Measurements from ENCODE around the gene SYCE3. TPM values are rescaled to one million over a fixed set of nuclear protein-coding genes. Genes with fewer than 3 reads are reported as not detected.

The SYCE3 gene
- total RNA-seq, 1 experiment from 2014 or later, result not detected

DNA sequence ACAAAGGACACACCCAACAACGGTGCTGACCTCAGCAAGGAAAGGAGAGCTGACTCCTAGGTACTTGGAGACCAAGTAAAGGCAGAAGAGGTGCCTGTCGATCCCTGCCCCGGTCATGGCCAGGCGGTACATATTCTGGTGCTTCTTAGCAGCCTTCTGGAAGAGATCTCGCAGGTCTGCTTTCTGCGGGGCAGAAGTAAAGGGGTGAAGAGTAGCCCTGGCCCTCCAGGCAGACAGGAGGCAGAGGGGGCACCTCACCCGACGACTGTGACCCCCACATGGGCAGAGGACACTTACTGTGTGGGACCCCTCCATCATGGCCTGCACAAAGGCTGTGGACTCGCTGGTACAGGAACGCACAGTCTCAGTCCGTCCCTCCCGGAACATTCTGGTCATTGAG lies 8.1 kb upstream of the SYCE3 start:
- H3K9me3 ChIP-seq (ENCODE audit: low read depth, low read length, poor library complexity, severe bottlenecking), result no peaks in the 10 kb centered on the region
- no peak overlapping the region for H3K4me3 ChIP-seq (ENCODE audit: low read depth, low read length, poor library complexity, severe bottlenecking)
- BruUV-seq (replicated peaks), result no TSS peak
- no peaks in the 10 kb centered on the region for H3K4me1 ChIP-seq (ENCODE audit: insufficient read depth, low read length, poor library complexity, severe bottlenecking)
- DNase-seq (ENCODE audit: low spot score), result no peak
- ChIA-PET POLR2A (ENCODE audit: low non-redundant PET) (no interaction called here), CTCF (no interaction called here)
- no peaks in the 10 kb centered on the region for H3K27me3 ChIP-seq (replicated peaks; ENCODE audit: insufficient read depth, low read depth, low read length, poor library complexity)
- no peak overlapping the region for H3K27ac ChIP-seq (ENCODE audit: low read depth, low read length, poor library complexity, severe bottlenecking)
- intact Hi-C loops (cut with micrococcal nuclease; ENCODE audit: unreplicated experiment), result no loop called here
- TF ChIP-seq, protein P1, sequence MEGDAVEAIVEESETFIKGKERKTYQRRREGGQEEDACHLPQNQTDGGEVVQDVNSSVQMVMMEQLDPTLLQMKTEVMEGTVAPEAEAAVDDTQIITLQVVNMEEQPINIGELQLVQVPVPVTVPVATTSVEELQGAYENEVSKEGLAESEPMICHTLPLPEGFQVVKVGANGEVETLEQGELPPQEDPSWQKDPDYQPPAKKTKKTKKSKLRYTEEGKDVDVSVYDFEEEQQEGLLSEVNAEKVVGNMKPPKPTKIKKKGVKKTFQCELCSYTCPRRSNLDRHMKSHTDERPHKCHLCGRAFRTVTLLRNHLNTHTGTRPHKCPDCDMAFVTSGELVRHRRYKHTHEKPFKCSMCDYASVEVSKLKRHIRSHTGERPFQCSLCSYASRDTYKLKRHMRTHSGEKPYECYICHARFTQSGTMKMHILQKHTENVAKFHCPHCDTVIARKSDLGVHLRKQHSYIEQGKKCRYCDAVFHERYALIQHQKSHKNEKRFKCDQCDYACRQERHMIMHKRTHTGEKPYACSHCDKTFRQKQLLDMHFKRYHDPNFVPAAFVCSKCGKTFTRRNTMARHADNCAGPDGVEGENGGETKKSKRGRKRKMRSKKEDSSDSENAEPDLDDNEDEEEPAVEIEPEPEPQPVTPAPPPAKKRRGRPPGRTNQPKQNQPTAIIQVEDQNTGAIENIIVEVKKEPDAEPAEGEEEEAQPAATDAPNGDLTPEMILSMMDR (conservative IDR thresholded peaks at IDR 0.05; ENCODE audit: low read depth, low read length), result no peak
- H3K36me3 ChIP-seq (ENCODE audit: insufficient read depth, low read length, poor library complexity, severe bottlenecking), result peaks cover 12% of the 10 kb centered on the region

DNA sequence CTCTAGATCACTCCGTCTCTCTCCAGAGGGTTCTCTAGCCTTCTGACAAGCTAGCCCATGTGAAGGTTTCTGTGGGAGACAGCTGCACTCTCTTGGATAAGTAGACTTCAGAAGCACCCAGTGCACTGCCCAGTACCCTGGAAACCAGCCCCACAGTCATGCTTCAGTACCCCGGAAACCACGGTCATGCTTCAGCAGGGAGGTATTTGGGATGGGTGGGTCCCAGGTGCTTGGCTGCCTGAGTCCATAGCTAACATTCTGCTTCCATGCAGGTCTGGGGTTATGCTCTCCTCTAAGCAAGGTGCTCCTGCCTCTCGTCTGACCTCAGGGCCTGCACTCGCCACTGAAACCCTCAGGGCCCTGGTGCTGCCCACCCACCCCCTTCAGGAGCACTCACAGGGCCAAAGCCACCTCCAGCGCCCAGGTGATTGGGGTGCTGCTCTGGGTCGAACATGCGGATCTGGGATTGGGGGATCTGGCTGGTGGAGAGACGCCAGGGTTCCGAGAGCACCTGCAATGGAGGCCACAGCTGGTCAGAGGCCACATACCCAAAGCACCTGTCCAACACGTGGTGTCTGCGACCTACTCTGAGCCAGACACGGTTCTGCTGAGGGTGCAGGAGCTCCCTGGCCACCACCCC lies 7.3 kb upstream of the SYCE3 start:
- DNase-seq (ENCODE audit: low spot score), result no peak
- H3K36me3 ChIP-seq (ENCODE audit: insufficient read depth, low read length, poor library complexity, severe bottlenecking), result peaks cover 12% of the 10 kb centered on the region
- no peak overlapping the region for H3K27ac ChIP-seq (ENCODE audit: low read depth, low read length, poor library complexity, severe bottlenecking)
- POLR2A ChIA-PET (ENCODE audit: low non-redundant PET), result interaction anchor here (0.6 kb wide), 1 partner anchor 130 kb away, joined by 3 read pairs; no protein-coding TSS in a partner anchor
- TF ChIP-seq, protein P1 (conservative IDR thresholded peaks at IDR 0.05; ENCODE audit: low read depth, low read length), result no peak
- no peak for TF ChIP-seq EZH2 (IDR thresholded peaks at IDR 0.05; ENCODE audit: borderline replicate concordance, low read depth, low read length, poor library complexity, severe bottlenecking)
- no peak overlapping the region for H3K4me3 ChIP-seq (ENCODE audit: low read depth, low read length, poor library complexity, severe bottlenecking)
- no TSS peak for BruUV-seq (replicated peaks)
- H3K9me3 ChIP-seq (ENCODE audit: low read depth, low read length, poor library complexity, severe bottlenecking), result no peaks in the 10 kb centered on the region
- no peaks in the 10 kb centered on the region for H3K27me3 ChIP-seq (replicated peaks; ENCODE audit: insufficient read depth, low read depth, low read length, poor library complexity)
- CTCF ChIA-PET, result no interaction called here
- intact Hi-C loops (cut with micrococcal nuclease; ENCODE audit: unreplicated experiment), result no loop called here
- H3K4me1 ChIP-seq (ENCODE audit: insufficient read depth, low read length, poor library complexity, severe bottlenecking), result no peaks in the 10 kb centered on the region

DNA sequence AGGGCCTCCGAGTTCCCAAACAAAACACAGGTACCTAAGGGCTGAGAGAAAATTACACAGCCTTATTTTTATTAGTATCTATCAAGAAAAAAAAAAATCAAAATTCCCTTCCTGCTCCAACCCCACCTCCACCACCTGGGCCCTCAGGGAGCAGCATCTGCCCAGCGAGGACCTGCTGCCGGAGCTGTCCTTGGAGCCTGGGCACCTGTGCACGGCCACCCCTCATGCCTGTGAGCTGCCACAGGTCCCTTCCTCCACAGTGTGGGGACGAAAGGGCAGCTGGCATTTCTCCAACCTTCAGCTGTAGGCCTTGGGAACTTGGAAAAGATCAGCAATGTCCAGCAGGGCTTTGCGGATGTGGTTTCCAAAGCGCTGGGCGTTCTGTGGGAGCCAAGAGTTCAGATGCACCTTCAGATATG lies 6.3 kb upstream of the SYCE3 start:
- ChIA-PET POLR2A (ENCODE audit: low non-redundant PET) (interaction anchor here (0.6 kb wide), 1 partner anchor 131 kb away, joined by 3 read pairs; no protein-coding TSS in a partner anchor), CTCF (no interaction called here)
- intact Hi-C loops (cut with micrococcal nuclease; ENCODE audit: unreplicated experiment), result no loop called here
- Histone ChIP-seq H3K36me3 (ENCODE audit: insufficient read depth, low read length, poor library complexity, severe bottlenecking) (peaks cover 12% of the 10 kb centered on the region), H3K9me3 (ENCODE audit: low read depth, low read length, poor library complexity, severe bottlenecking) (no peaks in the 10 kb centered on the region), H3K27ac (ENCODE audit: low read depth, low read length, poor library complexity, severe bottlenecking) (no peak overlapping the region), H3K4me1 (ENCODE audit: insufficient read depth, low read length, poor library complexity, severe bottlenecking) (no peaks in the 10 kb centered on the region), H3K4me3 (ENCODE audit: low read depth, low read length, poor library complexity, severe bottlenecking) (no peak overlapping the region), H3K27me3 (replicated peaks; ENCODE audit: insufficient read depth, low read depth, low read length, poor library complexity) (no peaks in the 10 kb centered on the region)
- DNase-seq (ENCODE audit: low spot score), result no peak
- TF ChIP-seq, protein P1 (conservative IDR thresholded peaks at IDR 0.05; ENCODE audit: low read depth, low read length), result no peak
- no TSS peak for BruUV-seq (replicated peaks)
